NCI-H82 (cell line): ENCODE measurements around the gene CLUH.

Experiments
- DNase-seq: peaks from one replicate; lab custom pipeline; 2025; lab: John Stamatoyannopoulos, UW

Gene CLUH

GRCh38 chr17:2711608-2712299 lies at the start of gene CLUH:
CLUH (minus strand) TSS chr17:2711764; CDS start chr17:2711661, 103 bp downstream.
- DNase-seq = peak; percentile 99

- no peak for DNase-seq
These were observed 47.3 kb upstream of the CLUH start for GRCh38 chr17:2758870-2759269.

DNA sequence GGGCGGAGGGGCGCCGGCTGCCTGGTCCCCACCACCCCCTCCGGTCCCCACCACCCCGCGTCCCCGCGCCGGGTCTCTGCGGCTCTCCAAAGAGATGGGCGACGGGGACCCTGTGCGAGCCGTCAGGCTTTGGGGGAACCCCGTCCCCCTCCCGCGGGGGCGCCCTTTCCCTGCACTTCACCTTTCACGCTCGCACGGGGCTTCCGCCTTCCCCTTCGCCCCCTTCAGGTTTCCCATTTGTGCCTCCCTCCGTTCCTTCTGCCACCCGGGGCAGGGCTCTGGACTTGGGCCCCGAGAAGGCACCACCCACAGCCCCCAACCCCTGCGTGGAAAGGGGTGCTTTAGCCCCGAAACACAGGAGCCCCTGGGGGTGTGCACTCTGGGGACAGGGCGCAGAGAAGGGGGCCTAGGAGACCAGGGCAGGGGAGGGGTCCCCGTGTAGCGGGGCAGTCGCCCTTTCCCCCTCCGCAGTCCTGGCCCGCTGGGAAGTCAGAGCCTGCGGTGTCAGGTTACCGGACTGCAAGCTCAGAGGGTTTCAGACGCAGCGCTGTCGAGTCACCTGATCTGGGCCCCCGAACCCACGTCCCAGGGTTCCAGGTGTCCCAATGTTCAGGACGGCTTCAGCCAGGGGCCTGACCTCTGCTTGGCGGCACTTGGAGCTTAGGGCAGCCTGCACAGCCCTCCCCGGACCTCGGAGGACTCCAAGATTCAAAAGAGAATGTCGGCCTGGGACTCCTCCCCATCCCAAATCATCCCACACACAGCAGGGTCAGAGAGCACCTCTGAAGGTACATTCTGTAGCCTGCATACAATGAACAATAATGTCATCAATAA lies 44.5 kb upstream of the CLUH start:
- DNase-seq = peak; percentile 61

GRCh38 chr17:2751491-2751890 lies 39.9 kb upstream of the CLUH start:
- no peak for DNase-seq

GRCh38 chr17:2750721-2751120 lies 39.2 kb upstream of the CLUH start:
- peak; percentile 88 for DNase-seq

DNA sequence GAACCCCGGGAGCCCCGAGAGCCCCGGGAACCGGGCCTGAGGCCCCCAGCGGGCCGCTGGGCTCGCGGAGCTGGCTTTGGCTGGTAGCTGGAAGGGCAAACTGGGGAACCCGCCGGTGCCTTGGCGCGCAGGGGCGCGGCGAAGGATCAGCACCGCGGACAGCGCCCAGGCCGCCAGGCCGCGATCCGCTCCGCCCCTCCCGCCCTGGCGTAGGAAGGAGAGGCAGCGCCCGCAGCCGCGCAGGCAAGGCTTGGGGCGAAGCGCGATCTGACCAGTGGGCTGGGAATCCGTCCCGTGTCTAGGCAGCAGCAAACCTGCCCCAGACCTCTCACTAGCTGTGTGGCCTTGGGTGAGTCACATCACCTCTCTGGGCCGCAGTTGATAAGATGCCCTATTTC lies 38.2 kb upstream of the CLUH start:
- DNase-seq = peak; percentile 88

DNA sequence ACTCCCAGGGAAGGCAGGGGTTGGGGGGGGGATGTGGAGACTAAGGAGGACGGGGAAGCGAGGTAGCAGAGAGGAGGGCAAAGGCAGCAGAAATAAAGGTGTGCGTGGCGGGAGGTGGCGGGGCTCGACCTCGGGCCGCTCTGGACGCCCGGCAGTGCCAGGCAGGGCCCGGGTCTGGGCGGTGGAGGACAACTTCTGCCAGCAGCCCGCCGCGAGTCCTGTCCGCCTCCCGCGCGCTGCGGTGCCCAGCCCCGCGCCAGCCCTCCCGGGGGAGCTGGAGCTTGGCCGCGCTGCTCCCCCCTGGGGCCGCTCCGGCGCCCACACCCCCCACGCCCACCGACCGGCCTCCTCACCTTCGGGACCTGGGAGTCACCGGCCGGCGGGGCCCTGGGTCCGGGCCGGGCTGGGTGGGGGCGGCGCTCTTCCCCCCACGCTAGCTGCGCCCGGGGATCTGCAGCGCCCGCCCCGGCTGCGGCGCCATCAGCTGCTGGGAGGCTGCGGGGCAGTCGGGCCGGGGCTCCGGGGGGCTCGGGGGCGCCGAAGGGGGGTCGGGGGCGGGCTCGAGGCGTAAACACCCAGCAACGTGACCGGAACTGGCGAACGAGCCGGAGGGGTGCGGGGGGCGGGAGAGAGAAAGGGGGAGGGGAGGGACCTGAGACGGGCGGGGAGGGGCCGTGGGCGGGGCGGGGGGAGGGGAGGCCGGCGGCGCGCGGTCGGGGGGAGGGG lies 37.7 kb upstream of the CLUH start, which contains the start of gene CCDC92B:
TSS of gene CCDC92B (minus strand) at position 595 of the 726 bp plus-strand sequence. CDS start 14,507 bp downstream, outside the sequence.
- peak; percentile 78 for DNase-seq

DNA sequence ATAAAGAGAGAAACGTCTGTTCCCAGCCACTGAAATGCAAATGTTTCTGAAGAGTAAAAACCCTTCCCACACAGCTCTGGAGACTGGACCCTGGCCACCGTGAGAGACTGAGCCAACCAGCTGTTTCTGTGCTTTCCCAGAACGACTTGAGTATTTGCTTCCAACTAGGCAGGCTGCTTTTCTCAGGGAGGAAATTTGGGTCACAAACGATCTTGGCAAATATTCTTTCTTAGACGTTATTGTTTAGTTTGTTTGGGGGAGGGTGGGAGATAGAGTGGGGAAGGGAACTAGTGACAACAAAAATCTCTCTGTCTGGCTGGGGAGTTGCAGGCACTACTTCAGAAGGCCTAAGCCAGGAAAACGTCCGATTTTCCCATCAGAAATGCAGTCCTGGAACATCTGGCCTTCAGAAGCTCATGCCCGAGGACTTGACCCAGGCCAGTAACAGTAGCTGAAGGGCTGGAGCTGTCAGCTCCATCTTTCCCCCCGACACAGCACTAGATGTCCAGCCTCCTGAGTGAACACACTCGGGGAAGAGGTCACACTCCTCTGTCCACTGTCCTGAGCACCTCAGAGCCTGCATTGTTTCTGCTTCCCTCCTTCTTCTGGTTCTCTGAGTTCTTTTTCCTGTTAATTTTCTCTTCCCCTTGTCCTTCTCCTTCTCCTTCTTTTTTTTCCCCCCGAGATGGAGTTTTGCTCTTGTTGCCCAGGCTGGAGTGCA lies 33.9 kb upstream of the CLUH start:
- DNase-seq = no peak

- DNase-seq = no peak
These were observed 26.1 kb upstream of the CLUH start for GRCh38 chr17:2737693-2738092.

- peak; percentile 55 for DNase-seq
These were observed 25.4 kb upstream of the CLUH start for GRCh38 chr17:2736956-2737355.

GRCh38 chr17:2735896-2736295 lies 24.3 kb upstream of the CLUH start:
- no peak for DNase-seq

DNA sequence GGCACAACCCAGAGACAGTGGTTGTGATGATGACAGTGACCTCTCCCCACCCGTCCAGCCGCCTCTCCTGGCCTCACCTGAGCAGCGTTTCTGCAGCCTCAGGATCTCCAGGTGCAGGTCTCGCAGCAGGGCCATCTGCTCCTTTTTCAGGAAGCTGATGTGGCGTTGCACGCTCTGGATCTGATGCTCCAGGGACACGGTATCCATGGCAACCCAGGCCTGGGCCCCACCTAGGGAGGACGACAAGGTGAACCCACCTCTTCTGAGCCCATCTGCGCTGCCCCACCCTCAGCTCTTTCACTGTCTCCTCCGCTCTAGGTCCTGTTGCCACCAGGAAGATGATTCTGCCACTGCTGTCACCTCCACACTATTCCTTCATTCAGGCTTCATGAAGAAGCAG lies 23.4 kb upstream of the CLUH start:
- no peak for DNase-seq

GRCh38 chr17:2731807-2732206 lies 20.2 kb upstream of the CLUH start:
- DNase-seq = no peak

DNA sequence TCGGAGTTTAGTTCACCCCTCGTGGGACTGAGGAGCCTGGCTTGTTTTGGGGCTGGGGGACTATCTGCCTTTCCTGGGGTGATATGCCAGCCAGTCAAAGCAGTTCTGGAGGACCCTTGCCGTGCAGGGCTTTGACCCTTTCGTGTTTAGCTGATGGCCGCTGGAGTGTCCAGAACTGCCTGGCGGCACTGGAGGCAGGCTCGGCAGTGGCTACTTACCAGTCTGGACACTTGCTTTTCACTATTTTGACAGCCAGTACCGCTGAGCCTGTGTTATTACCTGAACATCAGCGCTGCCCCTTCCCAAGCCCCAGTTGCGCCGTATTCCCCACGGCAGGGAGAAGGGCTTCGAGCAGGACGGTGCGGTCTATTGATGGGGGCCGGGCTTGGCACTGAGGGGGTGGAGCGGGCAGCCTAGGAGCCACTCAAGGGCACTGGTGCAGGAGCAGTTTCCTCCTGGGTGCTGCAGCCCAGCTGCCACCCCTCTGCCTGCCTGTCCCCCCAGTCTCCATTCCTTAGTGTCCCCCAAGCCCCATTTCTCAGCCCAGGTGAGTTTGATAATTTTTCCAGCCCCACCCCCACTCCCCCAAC lies 19.3 kb upstream of the CLUH start:
- DNase-seq = no peak

- DNase-seq = no peak
These were observed 13.2 kb upstream of the CLUH start for GRCh38 chr17:2724784-2725164.

GRCh38 chr17:2723997-2724783 lies 12.6 kb upstream of the CLUH start:
- no peak for DNase-seq

DNA sequence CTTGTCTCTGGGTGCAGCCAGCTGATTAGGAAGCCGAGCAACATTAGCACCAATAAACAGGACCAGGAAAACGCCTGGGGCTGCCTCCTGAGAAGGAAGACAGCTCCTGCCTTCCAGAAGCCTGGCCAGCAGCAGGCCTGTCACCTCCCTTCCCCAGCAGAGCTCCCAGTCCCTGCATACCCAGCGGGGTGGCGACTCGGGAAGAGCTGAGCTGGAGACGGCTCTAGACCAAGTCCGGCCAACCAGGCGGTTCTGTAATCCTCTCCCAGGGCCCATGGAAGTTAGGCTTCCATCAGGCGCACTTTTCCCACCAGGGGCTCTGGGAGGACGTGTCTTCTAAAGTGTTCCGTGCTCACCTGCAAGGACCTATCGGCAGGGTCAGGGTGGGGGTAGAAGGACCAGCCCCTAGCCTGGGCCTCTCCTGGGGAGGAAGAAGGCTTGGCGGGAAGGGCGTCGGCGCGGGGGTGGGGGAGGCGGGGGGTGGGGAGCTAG lies 12.0 kb upstream of the CLUH start:
- DNase-seq = peak; percentile 25

DNA sequence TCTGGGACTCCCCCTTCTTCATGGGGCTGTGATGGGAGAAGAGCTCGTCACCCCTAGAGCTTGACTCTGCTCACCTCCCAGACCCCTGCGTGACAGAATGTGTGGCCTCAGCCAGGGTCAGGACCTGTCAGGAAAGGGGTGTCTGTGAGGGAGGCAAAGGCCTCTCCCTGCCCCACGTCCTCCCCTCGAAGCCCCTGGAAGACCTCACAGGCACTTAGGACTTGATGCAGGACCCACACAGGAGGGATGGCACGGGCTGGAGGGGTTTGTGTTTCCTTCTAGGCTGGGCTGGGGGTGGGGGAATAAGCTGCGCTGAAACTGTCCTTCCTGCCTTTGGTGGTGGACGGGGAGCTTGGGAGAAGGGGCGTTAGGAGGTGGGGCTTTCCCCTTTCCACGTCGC lies 11.0 kb upstream of the CLUH start:
- DNase-seq = no peak

GRCh38 chr17:2721603-2722002 lies 10.0 kb upstream of the CLUH start:
- no peak for DNase-seq

DNA sequence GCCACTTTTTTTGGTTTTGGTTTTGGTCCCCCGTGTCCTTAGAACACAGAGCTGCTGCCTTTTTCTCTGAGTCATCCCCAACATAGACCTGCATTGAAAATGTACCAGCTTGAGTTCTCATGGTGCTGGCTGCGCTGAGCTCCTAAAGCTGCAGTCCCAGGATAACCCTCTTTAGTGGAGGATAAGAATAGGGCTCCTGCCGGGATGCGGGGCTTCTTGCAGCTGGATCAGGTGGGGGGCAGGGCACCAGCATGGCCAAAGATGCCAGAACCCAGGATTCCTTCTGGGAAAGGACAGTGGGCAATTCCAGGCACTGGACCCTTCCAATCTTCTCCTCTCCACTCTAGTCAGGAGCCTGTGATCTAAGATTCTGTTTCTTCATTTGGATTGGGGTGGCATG lies 8.3 kb upstream of the CLUH start:
- peak; percentile 33 for DNase-seq
